Measurements from ENCODE around the gene RIMS1.

DNA sequence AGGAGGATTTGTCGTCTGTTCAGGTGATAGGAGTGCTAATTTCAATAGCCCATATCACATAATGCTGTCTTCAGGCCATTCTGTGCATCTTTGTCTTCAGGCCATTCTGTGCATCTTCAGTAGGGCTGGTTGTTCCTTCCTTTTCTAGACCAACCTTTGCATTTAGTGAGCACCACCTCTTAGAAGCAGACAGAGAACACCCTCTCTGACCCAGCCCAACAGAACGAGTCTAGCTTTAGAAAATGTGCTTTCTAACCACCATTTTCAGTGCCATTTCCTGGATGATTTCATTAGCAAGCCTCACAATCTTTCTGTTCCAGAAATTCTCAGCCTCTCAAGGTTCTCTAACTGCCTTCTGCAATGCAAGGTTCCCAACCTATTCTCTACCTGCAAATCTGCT, 520.2 kb downstream of the RIMS1 start:
- TF ChIP-seq, protein P1, sequence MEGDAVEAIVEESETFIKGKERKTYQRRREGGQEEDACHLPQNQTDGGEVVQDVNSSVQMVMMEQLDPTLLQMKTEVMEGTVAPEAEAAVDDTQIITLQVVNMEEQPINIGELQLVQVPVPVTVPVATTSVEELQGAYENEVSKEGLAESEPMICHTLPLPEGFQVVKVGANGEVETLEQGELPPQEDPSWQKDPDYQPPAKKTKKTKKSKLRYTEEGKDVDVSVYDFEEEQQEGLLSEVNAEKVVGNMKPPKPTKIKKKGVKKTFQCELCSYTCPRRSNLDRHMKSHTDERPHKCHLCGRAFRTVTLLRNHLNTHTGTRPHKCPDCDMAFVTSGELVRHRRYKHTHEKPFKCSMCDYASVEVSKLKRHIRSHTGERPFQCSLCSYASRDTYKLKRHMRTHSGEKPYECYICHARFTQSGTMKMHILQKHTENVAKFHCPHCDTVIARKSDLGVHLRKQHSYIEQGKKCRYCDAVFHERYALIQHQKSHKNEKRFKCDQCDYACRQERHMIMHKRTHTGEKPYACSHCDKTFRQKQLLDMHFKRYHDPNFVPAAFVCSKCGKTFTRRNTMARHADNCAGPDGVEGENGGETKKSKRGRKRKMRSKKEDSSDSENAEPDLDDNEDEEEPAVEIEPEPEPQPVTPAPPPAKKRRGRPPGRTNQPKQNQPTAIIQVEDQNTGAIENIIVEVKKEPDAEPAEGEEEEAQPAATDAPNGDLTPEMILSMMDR (IDR thresholded peaks at IDR 0.05) = no peak
- TF ChIP-seq POLR2A (IDR thresholded peaks at IDR 0.05) = no peak

Data from adrenal gland (tissue), 5 donors.